GM21447 (cell line): ENCODE results near the gene TNNT3.

Experiments used
- ATAC-seq: cut with Tn5 transposase; IDR thresholded peaks from one replicate; pipeline ENCODE4 v1.9.1; 2021; ENCODE audit not compliant: unreplicated experiment

The TNNT3 gene

GRCh38 chr11:1949302-1949701 is 29.8 kb downstream of the TNNT3 start:
- ATAC-seq = no peak

GRCh38 chr11:1949922-1950321 is 30.4 kb downstream of the TNNT3 start:
- no peak for ATAC-seq

- ATAC-seq = no peak
Measured at GRCh38 chr11:1952806-1953482, 33.4 kb downstream of the TNNT3 start.

GRCh38 chr11:1953489-1954266 is 34.2 kb downstream of the TNNT3 start:
- ATAC-seq = no peak

GRCh38 chr11:1958367-1958766 is 38.9 kb downstream of the TNNT3 start:
- ATAC-seq = no peak

GRCh38 chr11:1959786-1960185 is 40.3 kb downstream of the TNNT3 start:
- no peak for ATAC-seq

- no peak for ATAC-seq
Measured at GRCh38 chr11:1963864-1964263, 44.4 kb downstream of the TNNT3 start.

- ATAC-seq = no peak
Measured at GRCh38 chr11:1964348-1964747, 44.8 kb downstream of the TNNT3 start.

GRCh38 chr11:1964955-1965354 is 45.5 kb downstream of the TNNT3 start:
- ATAC-seq = no peak

- ATAC-seq = no peak
Measured at GRCh38 chr11:1966531-1966930, 47.0 kb downstream of the TNNT3 start.

- ATAC-seq = no peak
Measured at GRCh38 chr11:1967641-1968225, 48.2 kb downstream of the TNNT3 start.

- no peak for ATAC-seq
Measured at GRCh38 chr11:1968454-1969002, 49.0 kb downstream of the TNNT3 start.

- ATAC-seq = no peak
Measured at GRCh38 chr11:1969035-1969434, 49.5 kb downstream of the TNNT3 start.

GRCh38 chr11:1969776-1970175 is 50.3 kb downstream of the TNNT3 start:
- ATAC-seq = no peak

GRCh38 chr11:1970956-1971355 is 51.5 kb downstream of the TNNT3 start:
- ATAC-seq = no peak

GRCh38 chr11:1975185-1975584 is 55.7 kb downstream of the TNNT3 start:
- no peak for ATAC-seq

GRCh38 chr11:1978720-1979473 is 59.4 kb downstream of the TNNT3 start:
- no peak for ATAC-seq

- no peak for ATAC-seq
Measured at GRCh38 chr11:1979607-1980006, 60.1 kb downstream of the TNNT3 start.

- no peak for ATAC-seq
Measured at GRCh38 chr11:1982873-1983600, 63.5 kb downstream of the TNNT3 start.

GRCh38 chr11:1983601-1983961 is 64.1 kb downstream of the TNNT3 start:
- no peak for ATAC-seq

GRCh38 chr11:1987024-1987423 is 67.5 kb downstream of the TNNT3 start:
- no peak for ATAC-seq
